ENCODE measurements around the gene USP15.
"Not testable (repeated sequence)": the region's sequence is repeated elsewhere in the genome, so short reads cannot be mapped to it uniquely, and the experiment has no call there.

The USP15 gene

GRCh38 chr12:62455429-62455828, 195.2 kb downstream of the USP15 start:
- not testable (repeated sequence) for DNase-seq (ENCODE audit: low read depth in 2 of 2)

- no peak for DNase-seq (ENCODE audit: low read depth in 2 of 2)
These were observed 198.4 kb downstream of the USP15 start for GRCh38 chr12:62458626-62459025.

- DNase-seq (ENCODE audit: low read depth in 2 of 2): no peak
These were observed 199.8 kb downstream of the USP15 start for GRCh38 chr12:62459976-62460375.

GRCh38 chr12:62461171-62461837, 201.1 kb downstream of the USP15 start:
- DNase-seq (ENCODE audit: low read depth in 2 of 2): not testable (repeated sequence)

- not testable (repeated sequence) for DNase-seq (ENCODE audit: low read depth in 2 of 2)
These were observed 203.0 kb downstream of the USP15 start for GRCh38 chr12:62463252-62463651.

Data from stimulated activated CD4-positive, alpha-beta T cell treated with anti-CD3 and anti-CD28 coated beads, Interleukin-15, amount 100 ng/mL, for 48 hours (primary cell).